HepG2 (cell line): Measurements from ENCODE around the gene COMT. TPM values are rescaled to one million over a fixed set of nuclear protein-coding genes. Genes with fewer than 3 reads are reported as not detected.
A peak's percentile ranks its signal among the peaks of the same experiment; 100 is the strongest.

Experiments used
- ARID4A ChIP-seq: sonication (generic); formaldehyde crosslinking; IDR thresholded peaks from 2 replicates; pipeline ENCODE4 v1.5.0; 2020; ENCODE audit warnings: mild to moderate bottlenecking, missing genetic modification reagents, borderline replicate concordance
- ATF1 ChIP-seq: IDR thresholded peaks from 2 replicates; pipeline ENCODE4 v1.6.1; 2016; ENCODE audit warnings: mild to moderate bottlenecking, control low read depth
- CTCF ChIP-seq: sonication (generic); formaldehyde crosslinking; IDR thresholded peaks from 2 replicates; pipeline ENCODE4 v1.5.0; 2020; ENCODE audit warnings: mild to moderate bottlenecking, missing genetic modification reagents, moderate library complexity
- FOXC1 ChIP-seq: sonication (generic); formaldehyde crosslinking; IDR thresholded peaks from 2 replicates; pipeline ENCODE4 v1.8.0; 2022; ENCODE audit warnings: mild to moderate bottlenecking, missing genetic modification reagents, borderline replicate concordance
- GMEB2 ChIP-seq: IDR thresholded peaks from 2 replicates; pipeline ENCODE4 v1.6.1; 2016; ENCODE audit warnings: missing biosample characterization, missing genetic modification reagents, low read depth
- KDM6A ChIP-seq: IDR thresholded peaks from 2 replicates; pipeline ENCODE4 v1.6.1; 2016; ENCODE audit warnings: low read depth
- KLF16 ChIP-seq, 2 experiments: sonication (generic) in 1 of 2; formaldehyde crosslinking in 1 of 2; IDR thresholded peaks; 2 replicates each; pipeline versions ENCODE4 v1.6.1 to v1.8.0; 2016 to 2023; ENCODE audit warnings: missing genetic modification reagents in 2 of 2, missing compliant biosample characterization in 1 of 2
- KLF6 ChIP-seq: IDR thresholded peaks from 2 replicates; pipeline ENCODE4 v1.8.0; 2016; ENCODE audit warnings: missing biosample characterization, missing genetic modification reagents
- MAZ ChIP-seq, 2 experiments: sonication (generic) in 1 of 2; formaldehyde crosslinking in 1 of 2; IDR thresholded peaks; 2 replicates each; pipeline versions ENCODE4 v1.5.0 to v1.6.1; 2012 to 2020; ENCODE audit warnings: low read depth in 2 of 2, mild to moderate bottlenecking in 2 of 2, borderline replicate concordance in 1 of 2, improper control_type of control experiment in 1 of 2, low read length in 1 of 2, missing genetic modification reagents in 1 of 2, moderate library complexity in 1 of 2
- MED13 ChIP-seq: sonication (generic); formaldehyde crosslinking; IDR thresholded peaks from 2 replicates; pipeline ENCODE4 v1.5.0; 2020; ENCODE audit warnings: missing genetic modification reagents
- PHF5A ChIP-seq: IDR thresholded peaks from one replicate; pipeline ENCODE4 v1.6.1; 2018; ENCODE audit warnings: low read depth, missing genetic modification reagents; ENCODE audit not compliant: unreplicated experiment
- POLR2A ChIP-seq, 2 experiments: IDR thresholded peaks; 2 replicates each; pipeline ENCODE4 v1.6.1; 2011; ENCODE audit warnings: low read depth in 2 of 2, low read length in 2 of 2, mild to moderate bottlenecking in 1 of 2, moderate library complexity in 1 of 2; ENCODE audit not compliant: insufficient read depth in 1 of 2
- RARG ChIP-seq: sonication (generic); formaldehyde crosslinking; IDR thresholded peaks from 2 replicates; pipeline ENCODE4 v1.4.0; 2020; ENCODE audit warnings: low read depth, mild to moderate bottlenecking, missing genetic modification reagents
- SMAD9 ChIP-seq: sonication (generic); formaldehyde crosslinking; IDR thresholded peaks from 2 replicates; pipeline ENCODE4 v1.5.1; 2020; ENCODE audit warnings: mild to moderate bottlenecking, missing genetic modification reagents
- SMARCE1 ChIP-seq: fragments of 450-650 bp; IDR thresholded peaks from 2 replicates; pipeline ENCODE4 v1.6.1; 2017; ENCODE audit warnings: borderline replicate concordance
- TAF1 ChIP-seq: sonication (generic); formaldehyde crosslinking; IDR thresholded peaks from 2 replicates; pipeline ENCODE4 v1.4.0; 2020; ENCODE audit warnings: missing genetic modification reagents
- ZBTB7A ChIP-seq: sonication (generic); formaldehyde crosslinking; IDR thresholded peaks from 2 replicates; pipeline ENCODE4 v1.8.0; 2022; ENCODE audit warnings: mild to moderate bottlenecking, missing genetic modification reagents
- ZC3H13 ChIP-seq: sonication (generic); formaldehyde crosslinking; IDR thresholded peaks from 2 replicates; pipeline ENCODE4 v1.8.1; 2023; ENCODE audit warnings: mild to moderate bottlenecking, missing genetic modification reagents, moderate library complexity
- ZNF10 ChIP-seq: sonication (generic); formaldehyde crosslinking; IDR thresholded peaks from 2 replicates; pipeline ENCODE4 v1.4.0; 2020; ENCODE audit warnings: mild to moderate bottlenecking, low read depth, missing genetic modification reagents, borderline replicate concordance
- ZNF674 ChIP-seq: sonication (generic); formaldehyde crosslinking; IDR thresholded peaks from 2 replicates; pipeline ENCODE4 v1.5.0; 2020; ENCODE audit warnings: low read depth, mild to moderate bottlenecking, missing genetic modification reagents
- polyA plus RNA-seq, 8 experiments: library from polyadenylated mRNA; depleted of rRNA in 3 of 8; stranded (reverse) in 7 of 8; unstranded in 1 of 8; fragments of >200 nt; fragmentation: Illumina TruSeq in 4 of 8; extraction: Trizol in 4 of 8; gene quantifications; 2 replicates each; pipeline versions ENCODE4 v1.2.1 to v1.2.3, GENCODE V29; 2011 to 2016; ENCODE audit warnings: low read depth in 4 of 8, missing spikeins in 1 of 8, mixed read lengths in 1 of 8; ENCODE audit not compliant: insufficient read depth in 1 of 8
- total RNA-seq, 5 experiments: library from RNA; depleted of rRNA; stranded (reverse); fragments of >200 nt; fragmentation: Illumina TruSeq; extraction: Trizol; gene quantifications; 2 replicates each; pipeline ENCODE4 v1.2.3, GENCODE V29; 2016; ENCODE audit warnings: low read depth in 1 of 5
- TF ChIP-seq, protein P1 (sequence below): sonication (generic); formaldehyde crosslinking; conservative IDR thresholded peaks from 2 replicates; pipeline ENCODE4 v1.8.0; 2022; ENCODE audit warnings: low read depth, missing genetic modification reagents

The COMT gene
- total and polyA plus RNA-seq, 2 of the 13 experiments (the other 11 are each of a cell fraction or from before 2014, with no cell fraction given), result 156 to 162 TPM

DNA sequence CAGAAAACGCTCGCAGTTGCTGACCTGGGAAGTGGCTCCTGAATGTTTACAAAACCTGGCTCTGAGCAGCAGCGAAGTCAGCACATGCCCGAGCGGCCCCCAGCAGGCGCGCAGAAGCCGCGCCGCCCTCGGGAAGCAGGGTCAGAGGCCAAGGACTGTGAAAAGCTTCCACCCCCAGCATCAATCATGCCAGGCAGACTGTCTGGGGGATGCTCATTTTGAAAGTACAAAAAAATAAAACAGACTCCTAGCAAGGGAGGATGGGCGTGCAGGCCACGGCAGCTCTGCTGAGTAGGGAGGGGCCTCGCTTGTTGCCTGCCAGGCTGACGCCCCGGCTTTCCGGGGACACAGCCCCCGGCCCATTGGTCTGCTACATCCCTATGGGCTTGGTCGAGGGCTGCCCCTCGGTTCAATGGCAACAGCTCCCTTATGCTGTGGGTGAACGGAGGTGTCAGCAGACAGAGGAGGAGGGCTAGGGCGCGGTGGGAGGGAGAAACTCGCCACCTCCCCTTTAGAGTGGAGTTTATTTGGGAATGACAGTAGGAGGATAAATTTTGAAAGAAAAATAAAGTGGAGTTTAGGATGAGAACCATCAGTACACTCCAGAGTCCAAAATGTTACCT, 49.2 kb upstream of the COMT start (continued):
- TF ChIP-seq ARID4A, result peak; percentile 79
- 0 out of 2 replicates have a peak, but pooled peaks have one; percentile 70 for TF ChIP-seq MED13 (CRISPR knock-in tag)
- peak; percentile 91 for TF ChIP-seq ZC3H13 (CRISPR knock-in tag)
- TF ChIP-seq KDM6A (CRISPR knock-in tag), result peak; percentile 61
- no peak for TF ChIP-seq ATF1
- peak; percentile 97 for TF ChIP-seq FOXC1 (CRISPR knock-in tag)
- TF ChIP-seq RARG (CRISPR knock-in tag), result no peak
- TF ChIP-seq ZBTB7A (CRISPR knock-in tag), result peak; percentile 93; the same call in 1 of the 2 replicates
- TF ChIP-seq GMEB2 (CRISPR knock-in tag), result 0 out of 2 replicates have a peak, but pooled peaks have one; percentile 37
- peak; percentile 15; the same call in 1 of the 2 replicates for TF ChIP-seq ZNF10 (CRISPR knock-in tag)
- TF ChIP-seq, protein P1, sequence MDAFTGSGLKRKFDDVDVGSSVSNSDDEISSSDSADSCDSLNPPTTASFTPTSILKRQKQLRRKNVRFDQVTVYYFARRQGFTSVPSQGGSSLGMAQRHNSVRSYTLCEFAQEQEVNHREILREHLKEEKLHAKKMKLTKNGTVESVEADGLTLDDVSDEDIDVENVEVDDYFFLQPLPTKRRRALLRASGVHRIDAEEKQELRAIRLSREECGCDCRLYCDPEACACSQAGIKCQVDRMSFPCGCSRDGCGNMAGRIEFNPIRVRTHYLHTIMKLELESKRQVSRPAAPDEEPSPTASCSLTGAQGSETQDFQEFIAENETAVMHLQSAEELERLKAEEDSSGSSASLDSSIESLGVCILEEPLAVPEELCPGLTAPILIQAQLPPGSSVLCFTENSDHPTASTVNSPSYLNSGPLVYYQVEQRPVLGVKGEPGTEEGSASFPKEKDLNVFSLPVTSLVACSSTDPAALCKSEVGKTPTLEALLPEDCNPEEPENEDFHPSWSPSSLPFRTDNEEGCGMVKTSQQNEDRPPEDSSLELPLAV (CRISPR knock-in tag), result no peak
- TF ChIP-seq TAF1 (CRISPR knock-in tag), result no peak; the same call in 1 of the 2 replicates
- TF ChIP-seq ZNF674 (CRISPR knock-in tag), result peak; percentile 87; the same call in 1 of the 2 replicates
- TF ChIP-seq POLR2A (IDR thresholded peaks at IDR 0.05; ENCODE audit: insufficient read depth in 1 of 2, low read depth in 2 of 2, low read length in 2 of 2), result no peak
- TF ChIP-seq CTCF (CRISPR knock-in tag), result peak; percentile 27; the same call in 1 of the 2 replicates
- TF ChIP-seq SMARCE1, result no peak
- TF ChIP-seq MAZ (IDR thresholded peaks at IDR 0.05; ENCODE audit: borderline replicate concordance, low read depth, low read length), result peak; percentile 56; the same call in 1 of the 2 replicates
- peak; percentile 89 for TF ChIP-seq MAZ (CRISPR knock-in tag; IDR thresholded peaks at IDR 0.05; ENCODE audit: low read depth)
- TF ChIP-seq KLF16 (CRISPR knock-in tag; IDR thresholded peaks at IDR 0.05), result peak; percentile 38 to 95; a peak in 3 of 4 replicates
- peak; percentile 98 for TF ChIP-seq KLF6 (CRISPR knock-in tag)
- TF ChIP-seq SMAD9, result peak; percentile 91; the same call in 1 of the 2 replicates
- TF ChIP-seq PHF5A, result peak; percentile 53
